Astrocyte of the cerebellum (primary cell): ENCODE data around the gene MOB2.

Experiments
- DNase-seq: peaks from one replicate; pipeline ENCODE4 v3.0.0-alpha.2; 2011; ENCODE audit warnings: low read depth
- H3K4me3 ChIP-seq: 2 replicates; pipeline ENCODE4 v1.5.1; 2011; ENCODE audit warnings: mild to moderate bottlenecking, low read depth, low read length, moderate library complexity
- in situ Hi-C: cut with HindIII; loops from 2 replicates; pipeline ENCODE4 v1.10.0; 2017; ENCODE audit warnings: low sequenced_read_pairs
- TF ChIP-seq, protein P1 (sequence below): IDR thresholded peaks from 2 replicates; pipeline ENCODE4 v1.5.1; 2012; ENCODE audit warnings: low read length, low read depth, moderate library complexity, mild to moderate bottlenecking; ENCODE audit errors: missing control alignments

The MOB2 gene

DNA sequence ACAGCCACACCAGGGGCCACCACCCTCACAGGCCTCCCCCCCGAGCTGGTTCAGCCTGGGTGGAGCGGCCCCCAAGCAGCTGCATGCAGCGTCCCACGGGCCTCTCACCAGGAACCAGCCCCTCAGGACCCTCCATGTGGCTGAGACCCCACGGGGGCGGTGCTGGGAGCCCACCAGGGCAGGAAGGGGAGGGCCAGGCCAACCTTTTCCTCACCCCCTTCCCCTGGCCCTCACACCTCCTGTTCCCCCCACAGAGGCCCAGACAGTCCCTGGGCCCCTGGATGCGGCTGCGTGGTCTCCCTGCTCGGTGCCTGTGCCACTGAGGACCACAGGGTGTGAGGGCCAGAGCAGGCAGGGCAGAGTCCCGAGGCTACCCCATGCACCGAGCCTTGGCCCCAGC lies 46.5 kb downstream of the MOB2 start:
- no peak for DNase-seq
- H3K4me3 ChIP-seq, result no peak overlapping the region
- in situ Hi-C loops, result no loop called here
- TF ChIP-seq, protein P1, sequence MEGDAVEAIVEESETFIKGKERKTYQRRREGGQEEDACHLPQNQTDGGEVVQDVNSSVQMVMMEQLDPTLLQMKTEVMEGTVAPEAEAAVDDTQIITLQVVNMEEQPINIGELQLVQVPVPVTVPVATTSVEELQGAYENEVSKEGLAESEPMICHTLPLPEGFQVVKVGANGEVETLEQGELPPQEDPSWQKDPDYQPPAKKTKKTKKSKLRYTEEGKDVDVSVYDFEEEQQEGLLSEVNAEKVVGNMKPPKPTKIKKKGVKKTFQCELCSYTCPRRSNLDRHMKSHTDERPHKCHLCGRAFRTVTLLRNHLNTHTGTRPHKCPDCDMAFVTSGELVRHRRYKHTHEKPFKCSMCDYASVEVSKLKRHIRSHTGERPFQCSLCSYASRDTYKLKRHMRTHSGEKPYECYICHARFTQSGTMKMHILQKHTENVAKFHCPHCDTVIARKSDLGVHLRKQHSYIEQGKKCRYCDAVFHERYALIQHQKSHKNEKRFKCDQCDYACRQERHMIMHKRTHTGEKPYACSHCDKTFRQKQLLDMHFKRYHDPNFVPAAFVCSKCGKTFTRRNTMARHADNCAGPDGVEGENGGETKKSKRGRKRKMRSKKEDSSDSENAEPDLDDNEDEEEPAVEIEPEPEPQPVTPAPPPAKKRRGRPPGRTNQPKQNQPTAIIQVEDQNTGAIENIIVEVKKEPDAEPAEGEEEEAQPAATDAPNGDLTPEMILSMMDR, result no peak

DNA sequence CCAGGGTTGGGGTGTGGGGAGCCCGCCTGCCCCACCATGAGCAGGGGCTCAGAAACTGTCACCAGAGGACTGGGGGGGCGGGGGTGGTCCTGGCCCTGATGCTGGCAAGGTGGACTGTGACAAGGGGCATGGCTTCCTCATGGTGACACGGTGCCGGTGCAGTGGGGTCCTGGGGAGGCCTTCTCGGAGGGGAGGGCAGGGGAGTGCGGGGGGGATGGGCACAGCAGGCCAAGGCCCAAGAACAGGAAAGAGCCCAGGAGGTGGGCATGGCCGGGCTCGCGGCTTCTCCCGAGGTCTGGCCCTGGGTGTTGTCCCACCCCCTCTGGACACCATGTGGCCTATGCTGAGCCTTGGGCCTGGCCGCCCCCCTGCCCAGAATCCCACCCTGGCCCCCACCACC lies 47.2 kb downstream of the MOB2 start:
- H3K4me3 ChIP-seq, result no peak overlapping the region
- TF ChIP-seq, protein P1, result no peak
- in situ Hi-C loops, result no loop called here
- no peak for DNase-seq

DNA sequence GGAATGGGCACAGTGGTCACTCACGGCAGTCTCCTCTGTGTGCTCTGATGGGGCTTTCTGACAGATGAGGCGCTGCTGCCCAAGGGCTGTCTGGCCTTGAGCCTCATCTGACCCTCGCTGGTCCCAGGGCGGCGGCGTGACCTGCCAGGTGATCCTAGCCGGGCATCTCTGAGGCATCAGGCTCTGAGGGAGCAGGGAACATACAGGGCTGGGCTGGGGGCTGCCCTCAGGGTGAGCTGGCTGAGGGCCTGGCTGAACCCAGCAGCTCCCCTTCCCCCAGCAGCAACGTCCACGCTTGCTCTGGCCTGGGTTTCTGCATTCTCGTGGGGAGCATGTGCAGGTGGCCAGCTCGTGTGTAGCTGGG lies 47.6 kb downstream of the MOB2 start:
- TF ChIP-seq, protein P1, result no peak
- DNase-seq, result no peak
- in situ Hi-C loops, result no loop called here
- no peak overlapping the region for H3K4me3 ChIP-seq

DNA sequence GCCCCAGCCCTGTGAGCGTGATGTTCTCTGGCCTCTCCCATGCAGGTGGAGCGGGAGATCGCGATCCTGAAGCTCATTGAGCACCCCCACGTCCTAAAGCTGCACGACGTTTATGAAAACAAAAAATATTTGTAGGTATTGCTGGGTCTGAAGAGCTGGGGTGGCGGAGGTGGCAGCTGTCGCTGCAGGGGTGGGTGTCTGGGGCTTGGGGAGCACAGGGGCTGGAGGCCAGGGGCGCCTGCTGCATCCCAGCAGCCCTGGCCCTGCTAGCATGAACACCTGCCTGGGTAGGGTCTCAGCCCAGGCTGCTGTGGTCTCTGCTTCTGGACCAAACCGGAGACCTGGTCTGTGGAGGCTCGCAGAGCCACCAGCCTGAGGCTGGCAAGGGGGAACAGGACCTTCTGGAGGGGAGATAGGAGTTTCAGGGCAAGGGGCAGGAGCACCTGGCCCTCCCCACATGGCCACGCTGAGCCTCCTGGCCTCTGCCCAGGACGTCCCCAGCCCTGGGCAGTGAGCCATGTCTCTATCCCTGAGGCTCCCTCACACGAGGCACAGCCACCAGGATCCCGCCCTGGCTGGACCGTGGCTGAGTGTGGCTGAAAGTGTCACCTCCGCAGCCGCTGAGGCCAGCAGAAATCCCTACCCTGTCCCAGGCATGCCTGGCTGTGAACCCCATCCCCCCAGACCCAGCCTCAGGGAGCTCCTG lies 48.2 kb downstream of the MOB2 start:
- TF ChIP-seq, protein P1, result no peak
- in situ Hi-C loops, result no loop called here
- H3K4me3 ChIP-seq, result no peak overlapping the region
- DNase-seq, result no peak

DNA sequence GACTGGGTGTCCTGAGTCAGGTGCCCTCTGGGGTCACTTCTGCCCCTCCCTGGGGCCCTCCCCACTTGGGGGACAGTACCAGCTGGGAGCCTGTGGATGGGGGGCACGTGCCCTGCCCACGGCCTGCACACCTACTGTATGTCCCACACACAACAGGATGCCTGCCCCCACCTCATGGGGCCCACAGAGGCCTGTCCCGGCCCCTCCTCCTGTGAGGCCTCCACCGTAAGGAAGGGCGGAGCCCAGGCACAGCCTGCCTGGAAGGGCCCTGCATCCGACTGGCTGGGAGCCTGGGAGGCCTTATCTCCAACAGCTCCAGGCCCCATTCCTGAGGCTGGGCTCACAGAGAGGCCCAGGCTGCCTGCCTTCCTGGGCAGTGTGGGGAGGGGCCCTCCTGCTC lies 49.1 kb downstream of the MOB2 start:
- in situ Hi-C loops, result no loop called here
- no peak overlapping the region for H3K4me3 ChIP-seq
- no peak for DNase-seq
- TF ChIP-seq, protein P1, result no peak

DNA sequence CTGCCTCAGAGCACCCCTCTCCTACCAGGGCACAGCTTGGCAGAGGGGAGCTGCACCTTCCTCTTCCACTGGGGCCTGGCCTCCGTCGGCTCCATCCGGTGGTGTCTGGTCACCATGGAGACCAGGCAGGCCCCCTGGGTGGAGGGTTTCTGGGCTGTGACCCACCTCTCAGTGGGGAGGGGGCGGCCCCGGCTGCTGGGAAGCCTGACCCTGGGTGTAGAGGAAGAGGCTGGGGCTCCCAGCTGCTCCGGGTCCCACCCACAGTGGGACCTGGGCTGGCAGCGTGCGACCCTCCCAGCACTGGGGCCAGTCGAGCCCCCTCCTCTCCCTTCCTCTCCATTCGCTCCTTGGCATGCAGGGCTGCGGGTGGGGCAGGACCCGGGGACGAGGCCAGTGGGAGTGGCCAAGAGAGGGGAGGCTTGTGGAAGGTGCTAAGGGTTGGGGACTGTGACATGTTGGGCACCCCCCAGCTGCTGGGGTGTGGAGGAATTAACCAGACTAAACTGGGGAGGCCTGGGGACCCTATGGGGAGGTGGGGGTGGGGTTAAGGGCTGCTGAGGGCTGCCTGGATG lies 50.0 kb downstream of the MOB2 start:
- in situ Hi-C loops, result no loop called here
- TF ChIP-seq, protein P1, result no peak
- H3K4me3 ChIP-seq, result no peak overlapping the region
- DNase-seq, result no peak
